ENCODE results near the gene IL3. TPM values are rescaled to one million over a fixed set of nuclear protein-coding genes. Genes with fewer than 3 reads are reported as not detected.

Gene IL3
- total RNA-seq, 6 donors from 2014 or later = not detected

DNA sequence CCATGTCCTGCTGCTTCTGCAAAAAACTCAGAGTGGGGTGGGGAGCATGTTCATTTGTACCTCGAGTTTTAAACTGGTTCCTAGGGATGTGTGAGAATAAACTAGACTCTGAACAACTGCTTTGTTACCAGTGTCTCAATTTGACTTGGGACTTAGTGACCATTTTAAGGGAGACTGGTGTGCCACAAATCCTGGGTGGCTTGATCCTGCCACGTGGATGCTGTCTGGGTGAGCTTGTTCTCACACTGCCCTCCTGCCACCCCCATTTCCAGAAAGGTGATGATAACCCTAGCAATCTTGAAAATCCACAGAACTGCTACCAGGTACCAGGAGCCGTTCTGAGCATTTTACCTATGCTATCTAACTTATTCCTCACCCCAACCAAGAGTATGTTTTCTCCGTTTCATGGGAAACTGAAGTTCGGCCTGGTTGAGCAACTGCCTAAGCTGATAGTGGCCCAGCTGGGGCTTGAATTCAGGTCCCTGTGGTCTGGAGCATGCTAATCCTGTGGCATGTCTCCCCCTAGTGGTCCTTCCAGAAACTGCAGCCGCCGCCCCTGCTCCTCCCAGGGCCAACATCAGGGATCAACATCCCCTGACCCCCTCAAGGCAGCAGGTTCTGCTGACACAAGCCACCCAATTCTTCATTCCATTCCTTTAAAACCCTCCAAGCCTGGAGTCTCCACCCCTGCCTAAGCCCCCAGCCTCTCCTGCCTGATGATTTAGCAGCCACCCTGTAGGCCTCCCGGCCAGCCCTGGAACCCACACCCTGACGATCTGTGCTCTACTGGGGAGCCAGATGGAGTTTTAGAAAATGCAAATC lies 2.8 kb downstream of the IL3 start:
- Histone ChIP-seq H3K27me3 (no peaks in the 10 kb centered on the region), H3K27ac (no peak overlapping the region), H3K9me3 (no peaks in the 10 kb centered on the region), H3K36me3 (no peaks in the 10 kb centered on the region), H3K4me1 (no peaks in the 10 kb centered on the region), H3K4me3 (no peak overlapping the region)
- DNase-seq (peak in 1 of 2 donors; percentile 68), ATAC-seq (ENCODE audit: low FRiP score in 2 of 2) (peak; percentile 71 to 77)
- TF ChIP-seq, protein P1, sequence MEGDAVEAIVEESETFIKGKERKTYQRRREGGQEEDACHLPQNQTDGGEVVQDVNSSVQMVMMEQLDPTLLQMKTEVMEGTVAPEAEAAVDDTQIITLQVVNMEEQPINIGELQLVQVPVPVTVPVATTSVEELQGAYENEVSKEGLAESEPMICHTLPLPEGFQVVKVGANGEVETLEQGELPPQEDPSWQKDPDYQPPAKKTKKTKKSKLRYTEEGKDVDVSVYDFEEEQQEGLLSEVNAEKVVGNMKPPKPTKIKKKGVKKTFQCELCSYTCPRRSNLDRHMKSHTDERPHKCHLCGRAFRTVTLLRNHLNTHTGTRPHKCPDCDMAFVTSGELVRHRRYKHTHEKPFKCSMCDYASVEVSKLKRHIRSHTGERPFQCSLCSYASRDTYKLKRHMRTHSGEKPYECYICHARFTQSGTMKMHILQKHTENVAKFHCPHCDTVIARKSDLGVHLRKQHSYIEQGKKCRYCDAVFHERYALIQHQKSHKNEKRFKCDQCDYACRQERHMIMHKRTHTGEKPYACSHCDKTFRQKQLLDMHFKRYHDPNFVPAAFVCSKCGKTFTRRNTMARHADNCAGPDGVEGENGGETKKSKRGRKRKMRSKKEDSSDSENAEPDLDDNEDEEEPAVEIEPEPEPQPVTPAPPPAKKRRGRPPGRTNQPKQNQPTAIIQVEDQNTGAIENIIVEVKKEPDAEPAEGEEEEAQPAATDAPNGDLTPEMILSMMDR (IDR thresholded peaks at IDR 0.05) = peak; percentile 88 to 99 (median 90)
- TF ChIP-seq POLR2A (IDR thresholded peaks at IDR 0.05) = no peak
- WGBS, 2 donors = 42 to 57% methylated on average over 7 to 9 of the region's 9 CpGs

- TF ChIP-seq, protein P1 (IDR thresholded peaks at IDR 0.05) = no peak
- no peak for TF ChIP-seq EP300 (IDR thresholded peaks at IDR 0.05)
- TF ChIP-seq POLR2AphosphoS5 (IDR thresholded peaks at IDR 0.05) = no peak
- no peak for TF ChIP-seq POLR2A (IDR thresholded peaks at IDR 0.05)
- no peaks in the 10 kb centered on the region for H3K27me3 ChIP-seq
- peak in 1 of 2 donors; percentile 17 for DNase-seq
- H3K9me3 ChIP-seq = no peaks in the 10 kb centered on the region
- H3K36me3 ChIP-seq = no peaks in the 10 kb centered on the region
- no peak overlapping the region for H3K27ac ChIP-seq
- no peak overlapping the region for H3K4me3 ChIP-seq
- H3K4me1 ChIP-seq = no peaks in the 10 kb centered on the region
- WGBS, 2 donors = 69% methylated on average over 2 to 5 of the region's 5 CpGs
- no peak for ATAC-seq (ENCODE audit: low FRiP score in 2 of 2)
Observed at GRCh38 chr5:132064140-132064539, 3.7 kb downstream of the IL3 start.

DNA sequence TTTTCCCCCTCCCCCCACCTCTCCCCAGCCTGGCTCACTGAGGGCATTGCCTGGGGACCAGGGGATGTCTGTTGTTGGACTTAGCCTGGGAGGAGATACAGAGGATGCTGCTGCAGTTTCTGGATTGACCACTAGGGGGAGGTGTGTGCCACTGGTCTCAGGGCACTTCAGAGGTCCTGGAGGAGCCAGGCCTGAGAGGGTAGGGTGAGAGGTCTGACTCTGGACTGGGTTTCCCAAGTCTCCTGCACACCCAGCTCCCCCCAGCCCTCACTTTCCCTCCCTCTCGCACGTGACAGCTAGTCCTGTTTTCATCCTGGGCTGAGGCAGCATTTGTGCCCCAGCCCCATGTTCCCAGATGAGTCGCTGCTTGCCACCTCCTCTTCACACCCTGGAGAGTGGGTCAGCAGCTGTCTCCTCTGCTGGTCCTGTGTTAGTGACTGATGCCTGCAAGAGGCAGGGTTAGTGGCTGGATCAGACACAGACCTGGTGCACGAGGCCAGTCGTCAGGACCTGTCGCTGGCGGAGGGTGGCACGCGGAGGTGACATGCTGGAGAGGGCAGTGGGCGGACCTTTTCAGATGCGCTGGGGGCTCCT lies 4.4 kb downstream of the IL3 start:
- ATAC-seq (ENCODE audit: low FRiP score in 2 of 2) = peak; percentile 89 to 90
- 61 to 68% methylated on average over 6 to 11 of the region's 11 CpGs for WGBS, 2 donors
- Histone ChIP-seq H3K27me3 (no peaks in the 10 kb centered on the region), H3K4me3 (no peak overlapping the region), H3K4me1 (no peaks in the 10 kb centered on the region), H3K9me3 (no peaks in the 10 kb centered on the region), H3K36me3 (no peaks in the 10 kb centered on the region), H3K27ac (no peak overlapping the region)
- TF ChIP-seq, protein P1 (IDR thresholded peaks at IDR 0.05) = peak; percentile 84 to 97 (median 90)
- no peak for TF ChIP-seq POLR2AphosphoS5 (IDR thresholded peaks at IDR 0.05)
- peak; percentile 63 to 79 for DNase-seq

- H3K36me3 ChIP-seq = no peaks in the 10 kb centered on the region
- ATAC-seq (ENCODE audit: low FRiP score in 2 of 2) (peak; percentile 69), DNase-seq (peak in 1 of 2 donors; percentile 75)
- H3K9me3 ChIP-seq = no peaks in the 10 kb centered on the region
- TF ChIP-seq EP300 (IDR thresholded peaks at IDR 0.05) = no peak
- no peak for TF ChIP-seq POLR2AphosphoS5 (IDR thresholded peaks at IDR 0.05)
- TF ChIP-seq, protein P1 (IDR thresholded peaks at IDR 0.05) = peak in 5 of 6 experiments; percentile 15 to 58 (median 55)
- no peak for TF ChIP-seq POLR2A (IDR thresholded peaks at IDR 0.05)
- WGBS, 2 donors = 59 to 64% methylated on average over 4 of the region's 4 CpGs
- no peaks in the 10 kb centered on the region for H3K27me3 ChIP-seq
- H3K4me3 ChIP-seq = no peak overlapping the region
- H3K27ac ChIP-seq = no peak overlapping the region
- peaks cover 0 to 1% (median 0%) of the 10 kb centered on the region in 4 donors for H3K4me1 ChIP-seq
Observed at GRCh38 chr5:132065351-132065937, 5.0 kb downstream of the IL3 start.
